RPMI7951 (cell line): ENCODE data around the gene MTMR2. TPM values are rescaled to one million over a fixed set of nuclear protein-coding genes. Genes with fewer than 3 reads are reported as not detected.

Source experiments
- DNase-seq: peaks from one replicate; pipeline ENCODE4 v3.0.0-alpha.2; 2012; ENCODE audit warnings: low read depth
- total RNA-seq: library from RNA; depleted of rRNA; stranded (reverse); fragments of >200 nt; shearing (Covaris generic); gene quantifications from 2 replicates; pipeline ENCODE4 v1.2.3, GENCODE V29; 2014

The MTMR2 gene
- total RNA-seq, 1 experiment from 2014 or later: 42.7 TPM

GRCh38 chr11:95918056-95918455, 5.9 kb downstream of the MTMR2 start:
- no peak for DNase-seq

- no peak for DNase-seq
Observed at GRCh38 chr11:95917193-95918036, 6.5 kb downstream of the MTMR2 start.

- DNase-seq: no peak
Observed at GRCh38 chr11:95916049-95916448, 7.9 kb downstream of the MTMR2 start.

- DNase-seq: no peak
Observed at GRCh38 chr11:95915051-95915450, 8.9 kb downstream of the MTMR2 start.

- no peak for DNase-seq
Observed at GRCh38 chr11:95913830-95914615, 9.9 kb downstream of the MTMR2 start.

GRCh38 chr11:95912902-95913560, 10.9 kb downstream of the MTMR2 start:
- peak; percentile 66 for DNase-seq

GRCh38 chr11:95911369-95911759, 12.5 kb downstream of the MTMR2 start:
- no peak for DNase-seq

GRCh38 chr11:95910638-95911368, 13.1 kb downstream of the MTMR2 start:
- DNase-seq: no peak

GRCh38 chr11:95908826-95909225, 15.1 kb downstream of the MTMR2 start:
- DNase-seq: no peak

GRCh38 chr11:95907476-95907875, 16.4 kb downstream of the MTMR2 start:
- DNase-seq: no peak

GRCh38 chr11:95904009-95904650, 19.8 kb downstream of the MTMR2 start:
- no peak for DNase-seq

- DNase-seq: no peak
Observed at GRCh38 chr11:95898782-95899181, 25.1 kb downstream of the MTMR2 start.

- no peak for DNase-seq
Observed at GRCh38 chr11:95897731-95898130, 26.2 kb downstream of the MTMR2 start.

GRCh38 chr11:95895815-95896214, 28.1 kb downstream of the MTMR2 start:
- no peak for DNase-seq

- no peak for DNase-seq
Observed at GRCh38 chr11:95892892-95893570, 30.9 kb downstream of the MTMR2 start.

- DNase-seq: no peak
Observed at GRCh38 chr11:95892492-95892891, 31.4 kb downstream of the MTMR2 start.

- DNase-seq: no peak
Observed at GRCh38 chr11:95891423-95892170, 32.3 kb downstream of the MTMR2 start.

GRCh38 chr11:95888852-95889251, 35.1 kb downstream of the MTMR2 start:
- DNase-seq: no peak

GRCh38 chr11:95888439-95888838, 35.5 kb downstream of the MTMR2 start:
- no peak for DNase-seq

- DNase-seq: no peak
Observed at GRCh38 chr11:95886462-95886861, 37.4 kb downstream of the MTMR2 start.
